SK-N-MC (cell line): ENCODE measurements around the gene ARHGEF37.

ENCODE experiments used
- EZH2 ChIP-seq: fragments of 200-600 bp; sonication (generic); IDR thresholded peaks from one replicate; pipeline ENCODE4 v1.6.1; 2017; ENCODE audit warnings: antibody characterized with exemption
- POLR2AphosphoS5 ChIP-seq: IDR thresholded peaks from 2 replicates; pipeline ENCODE4 v1.6.1; 2012; ENCODE audit warnings: mild to moderate bottlenecking, low read depth, low read length, borderline replicate concordance

GRCh38 chr5:149584121-149584520 is 2.8 kb downstream of the ARHGEF37 start:
- TF ChIP-seq EZH2 = no peak
- TF ChIP-seq POLR2AphosphoS5 = no peak
